Natural killer cell (primary cell): ENCODE results near the gene RPRD1A. TPM values are rescaled to one million over a fixed set of nuclear protein-coding genes. Genes with fewer than 3 reads are reported as not detected.
A peak's percentile ranks its signal among the peaks of the same experiment; 100 is the strongest.

Source experiments
- ATAC-seq, 3 donors: fragments of 150-1000 bp in 2 of 3; fragments of 200-7000 bp in 1 of 3; cut with Tn5 transposase; 1 replicate in 1 of 3; 2 replicates in 2 of 3; pipeline ENCODE4 v1.10.0; 2021; ENCODE audit warnings: mild to moderate bottlenecking in 2 of 3, moderate library complexity in 2 of 3
- DNase-seq, 2 donors: peaks; one replicate each; pipeline versions ENCODE4 v3.0.0 to v3.0.0-alpha.2; 2013 to 2021; ENCODE audit warnings: mixed read lengths in 1 of 2
- H3K27ac ChIP-seq: one replicate; pipeline ENCODE4 v1.5.1; 2013; ENCODE audit warnings: mild to moderate bottlenecking, low read length
- H3K27me3 ChIP-seq: one replicate; pipeline ENCODE4 v1.6.1; 2013; ENCODE audit warnings: low read length; ENCODE audit not compliant: control insufficient read depth, insufficient read depth
- H3K36me3 ChIP-seq: one replicate; pipeline ENCODE4 v1.6.1; 2013; ENCODE audit warnings: low read length; ENCODE audit not compliant: control insufficient read depth, insufficient read depth
- H3K4me1 ChIP-seq: one replicate; pipeline ENCODE4 v1.6.1; 2013; ENCODE audit warnings: low read length; ENCODE audit not compliant: control insufficient read depth, insufficient read depth
- H3K4me3 ChIP-seq: one replicate; pipeline ENCODE4 v1.5.1; 2013; ENCODE audit warnings: low read length
- H3K9me3 ChIP-seq: one replicate; pipeline ENCODE4 v1.6.1; 2013; ENCODE audit warnings: low read length; ENCODE audit not compliant: control insufficient read depth, insufficient read depth
- H3K27ac Mint-ChIP-seq, 2 donors: one replicate each; pipeline ENCODE4 v1.8.0; 2022; ENCODE audit warnings: mild to moderate bottlenecking in 2 of 2, mixed read lengths in 2 of 2, moderate library complexity in 1 of 2
- H3K27me3 Mint-ChIP-seq, 2 donors: one replicate each; pipeline ENCODE4 v1.8.0; 2022; ENCODE audit warnings: low read depth in 2 of 2, mixed read lengths in 2 of 2
- H3K36me3 Mint-ChIP-seq: one replicate; pipeline ENCODE4 v1.8.0; 2022; ENCODE audit warnings: mixed read lengths
- H3K4me1 Mint-ChIP-seq, 2 donors: one replicate each; pipeline ENCODE4 v1.8.0; 2022; ENCODE audit warnings: mixed read lengths in 2 of 2
- H3K4me3 Mint-ChIP-seq: one replicate; pipeline ENCODE4 v1.8.0; 2022; ENCODE audit warnings: mild to moderate bottlenecking, moderate library complexity, mixed read lengths
- H3K9me3 Mint-ChIP-seq, 2 donors: one replicate each; pipeline ENCODE4 v1.8.0; 2022; ENCODE audit warnings: mixed read lengths in 2 of 2
- WGBS: methylation state at CpG from one replicate; pipeline ENCODE4 v1.1.7; 2013; ENCODE audit warnings: missing lambda C conversion rate; ENCODE audit not compliant: insufficient coverage; 5-methylcytosine and 5-hydroxymethylcytosine counted together
- intact Hi-C: fragments of 100-400 bp; cut with micrococcal nuclease; formaldehyde crosslinking; loops from one replicate; pipeline ENCODE4 v1.14.2; 2022
- total RNA-seq, 4 donors: library from RNA; stranded (reverse); fragments of 120-200 nt in 1 of 4; gene quantifications; one replicate each; pipeline versions ENCODE4 v1.2.3 to v1.2.4, GENCODE V29; 2013 to 2022
- TF ChIP-seq, protein P1 (sequence below): fragments of 200-600 bp; IDR thresholded peaks from one replicate; pipeline ENCODE4 v1.8.0; 2022; ENCODE audit warnings: antibody characterized with exemption

The RPRD1A gene
- total RNA-seq, 3 donors from 2014 or later (not counting 1 experiment from before 2014, with no cell fraction given), result 20.4 to 24.4 (median 23.3) TPM

DNA sequence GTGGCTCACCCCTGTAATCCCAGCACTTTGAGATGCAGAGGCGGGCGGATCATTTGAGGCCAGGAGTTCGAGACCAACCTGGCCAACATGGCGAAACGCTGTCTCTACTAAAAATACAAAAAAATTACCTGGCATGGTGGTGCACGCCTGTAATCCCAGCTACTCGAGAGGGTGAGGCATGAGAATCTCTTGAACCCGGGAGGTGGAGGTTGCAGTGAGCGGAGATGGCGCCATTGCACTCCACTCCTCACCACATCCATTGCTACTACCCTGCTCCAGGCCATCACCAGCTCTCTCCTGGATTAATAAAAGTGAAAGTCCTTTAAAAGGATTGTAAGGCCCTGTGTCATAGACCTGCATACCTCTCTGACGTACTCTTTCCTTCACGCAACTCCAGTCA is 93.7 kb downstream of the RPRD1A start:
- Mint-ChIP-seq H3K27me3 (no peaks in the 10 kb centered on the region), H3K27ac (peak overlapping the region; percentile 89 to 92), H3K4me1 (peaks cover 44 to 54% of the 10 kb centered on the region in 2 donors), H3K4me3 (peak overlapping the region; percentile 93), H3K36me3 (no peaks in the 10 kb centered on the region), H3K9me3 (no peaks in the 10 kb centered on the region)
- peaks cover 33% of the 10 kb centered on the region for H3K36me3 ChIP-seq
- H3K9me3 ChIP-seq, result no peaks in the 10 kb centered on the region
- intact Hi-C loops, result loop anchor here (2.0 to 5.0 kb wide), 3 partner anchors 157 to 854 kb away; partner anchors contain the start of genes INO80C, KIAA1328 and TPGS2
- TF ChIP-seq, protein P1, sequence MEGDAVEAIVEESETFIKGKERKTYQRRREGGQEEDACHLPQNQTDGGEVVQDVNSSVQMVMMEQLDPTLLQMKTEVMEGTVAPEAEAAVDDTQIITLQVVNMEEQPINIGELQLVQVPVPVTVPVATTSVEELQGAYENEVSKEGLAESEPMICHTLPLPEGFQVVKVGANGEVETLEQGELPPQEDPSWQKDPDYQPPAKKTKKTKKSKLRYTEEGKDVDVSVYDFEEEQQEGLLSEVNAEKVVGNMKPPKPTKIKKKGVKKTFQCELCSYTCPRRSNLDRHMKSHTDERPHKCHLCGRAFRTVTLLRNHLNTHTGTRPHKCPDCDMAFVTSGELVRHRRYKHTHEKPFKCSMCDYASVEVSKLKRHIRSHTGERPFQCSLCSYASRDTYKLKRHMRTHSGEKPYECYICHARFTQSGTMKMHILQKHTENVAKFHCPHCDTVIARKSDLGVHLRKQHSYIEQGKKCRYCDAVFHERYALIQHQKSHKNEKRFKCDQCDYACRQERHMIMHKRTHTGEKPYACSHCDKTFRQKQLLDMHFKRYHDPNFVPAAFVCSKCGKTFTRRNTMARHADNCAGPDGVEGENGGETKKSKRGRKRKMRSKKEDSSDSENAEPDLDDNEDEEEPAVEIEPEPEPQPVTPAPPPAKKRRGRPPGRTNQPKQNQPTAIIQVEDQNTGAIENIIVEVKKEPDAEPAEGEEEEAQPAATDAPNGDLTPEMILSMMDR, result no peak
- DNase-seq (no peak), ATAC-seq (no peak)
- H3K4me1 ChIP-seq, result peaks cover 26% of the 10 kb centered on the region
- 97% methylated on average over 7 of the region's 12 CpGs for WGBS
- H3K27me3 ChIP-seq, result no peaks in the 10 kb centered on the region
- H3K27ac ChIP-seq, result no peak overlapping the region
- no peak overlapping the region for H3K4me3 ChIP-seq

DNA sequence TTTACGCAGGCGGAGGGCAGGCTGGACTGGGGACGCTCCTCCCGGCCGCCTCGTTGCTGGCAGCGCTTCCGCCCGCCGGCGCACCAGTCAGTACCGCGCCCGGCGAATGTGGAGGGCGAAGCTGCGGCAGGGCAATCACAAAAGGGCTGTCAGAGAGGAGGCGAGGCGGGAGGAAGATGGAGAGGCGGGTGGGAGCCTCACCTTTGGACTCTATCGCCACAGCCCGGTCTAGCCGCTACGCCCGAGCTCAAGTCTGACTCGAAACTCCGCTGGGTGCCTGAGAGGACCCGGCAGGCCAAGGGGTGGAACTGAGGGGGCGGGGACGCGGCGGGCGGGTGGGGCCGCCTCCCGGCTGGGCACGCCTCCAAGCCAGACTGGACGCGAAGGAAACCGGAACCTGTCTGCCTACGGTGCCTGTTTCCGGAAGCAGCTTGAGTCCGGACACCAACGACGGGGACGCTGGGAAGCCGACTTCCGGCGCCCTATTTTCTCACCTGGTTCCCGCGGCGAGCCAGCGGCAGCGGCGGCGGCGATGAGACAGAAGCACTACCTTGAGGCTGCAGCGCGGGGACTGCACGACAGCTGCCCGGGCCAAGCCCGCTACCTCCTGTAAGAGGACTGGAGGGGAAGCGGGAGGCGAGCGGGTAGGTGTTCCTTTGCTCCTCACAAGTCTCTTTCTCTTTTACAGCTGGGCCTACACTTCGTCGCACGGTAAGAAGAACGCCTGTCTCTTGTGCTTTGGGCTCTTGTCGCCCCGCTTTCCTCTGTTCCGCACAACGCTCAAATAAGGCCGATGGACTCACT is 95.0 kb downstream of the RPRD1A start, which contains the start of gene RMP24:
TSS of gene RMP24 (plus strand) at position 483 of the 804 bp plus-strand sequence.
- Histone ChIP-seq H3K27me3 (no peaks in the 10 kb centered on the region), H3K4me1 (peaks cover 26% of the 10 kb centered on the region), H3K9me3 (no peaks in the 10 kb centered on the region), H3K36me3 (peaks cover 21% of the 10 kb centered on the region), H3K4me3 (peak within 1 kb of the TSS; percentile 85), H3K27ac (peak within 1 kb of the TSS; percentile 83)
- Mint-ChIP-seq H3K27ac (peak within 1 kb of the TSS; percentile 89 to 92), H3K9me3 (no peaks in the 10 kb centered on the region), H3K27me3 (no peaks in the 10 kb centered on the region), H3K4me1 (peaks cover 44 to 46% of the 10 kb centered on the region in 2 donors), H3K4me3 (peak within 1 kb of the TSS; percentile 93), H3K36me3 (no peaks in the 10 kb centered on the region)
- TF ChIP-seq, protein P1, result no peak
- intact Hi-C loops, result loop anchor here (1.0 to 5.0 kb wide), 4 partner anchors 95 to 855 kb away; partner anchors contain the start of genes INO80C, KIAA1328, RPRD1A and TPGS2
- ATAC-seq (peak; percentile 90 to 95 (median 91)), DNase-seq (peak; percentile 88 to 97)
- WGBS, result under 1% methylated on average over 73 of the region's 73 CpGs

- no peaks in the 10 kb centered on the region for H3K9me3 Mint-ChIP-seq
- no peak for ATAC-seq
These were observed 95.6 kb downstream of the RPRD1A start for GRCh38 chr18:35971661-35972196.

More at GRCh38 chr18:35971661-35972196, 95.6 kb downstream of the RPRD1A start:
- Mint-ChIP-seq H3K4me3 (peak overlapping the region; percentile 93), H3K36me3 (no peaks in the 10 kb centered on the region), H3K4me1 (peaks cover 43 to 44% of the 10 kb centered on the region in 2 donors), H3K27me3 (no peaks in the 10 kb centered on the region), H3K27ac (peak overlapping the region; percentile 89 to 92)
- peaks cover 18% of the 10 kb centered on the region for H3K36me3 ChIP-seq
- H3K27ac ChIP-seq, result peak overlapping the region; percentile 83
- no peaks in the 10 kb centered on the region for H3K9me3 ChIP-seq
- TF ChIP-seq, protein P1, result no peak
- no peak for DNase-seq
- WGBS, result 38% methylated on average over 15 of the region's 15 CpGs
- peaks cover 26% of the 10 kb centered on the region for H3K4me1 ChIP-seq
- H3K27me3 ChIP-seq, result no peaks in the 10 kb centered on the region
- intact Hi-C loops, result loop anchor here (1.0 to 5.0 kb wide), 4 partner anchors 96 to 856 kb away; partner anchors contain the start of genes INO80C, KIAA1328, RPRD1A and TPGS2
- H3K4me3 ChIP-seq, result peak overlapping the region; percentile 85
